Lower leg skin (tissue), 4 donors: ENCODE results near the gene POMT1. TPM values are rescaled to one million over a fixed set of nuclear protein-coding genes. Genes with fewer than 3 reads are reported as not detected.

ENCODE experiments used
- DNase-seq, 2 donors: peaks; one replicate each; pipeline ENCODE4 v3.0.0-alpha.2; 2019; ENCODE audit warnings: low spot score in 2 of 2
- H3K4me3 ChIP-seq: fragments of 200-600 bp; sonication (generic); 2 replicates; pipeline ENCODE4 v1.5.1; 2017; ENCODE audit warnings: mild to moderate bottlenecking, low read depth; ENCODE audit not compliant: poor library complexity, severe bottlenecking
- CTCF ChIP-seq, 3 donors: fragments of 450-650 bp; IDR thresholded peaks; one replicate each; pipeline ENCODE4 v1.5.1; 2016; ENCODE audit warnings: antibody characterized with exemption in 3 of 3, mild to moderate bottlenecking in 3 of 3, moderate library complexity in 2 of 3
- POLR2A ChIP-seq, 2 donors: fragments of 450-650 bp; IDR thresholded peaks; one replicate each; pipeline ENCODE4 v1.6.1; 2016 to 2017; ENCODE audit warnings: antibody characterized with exemption in 2 of 2, mild to moderate bottlenecking in 1 of 2, moderate library complexity in 1 of 2
- WGBS, 2 donors: methylation state at CpG; one replicate each; pipeline ENCODE4 v1.1.5; 2018; 5-methylcytosine and 5-hydroxymethylcytosine counted together
- intact Hi-C: fragments of 100-400 bp; cut with DNase I; formaldehyde crosslinking; loops from one replicate; pipeline ENCODE4 v1.15.0; 2023; ENCODE audit warnings: low total_unique reads
- total RNA-seq, 4 donors: library from RNA; depleted of rRNA; stranded (reverse); fragments of >200 nt; gene quantifications; one replicate each; pipeline ENCODE4 v1.1.0, GENCODE V29; 2016

Gene POMT1
- total RNA-seq, 4 donors from 2014 or later: 23.9 to 29.0 (median 26.6) TPM

DNA sequence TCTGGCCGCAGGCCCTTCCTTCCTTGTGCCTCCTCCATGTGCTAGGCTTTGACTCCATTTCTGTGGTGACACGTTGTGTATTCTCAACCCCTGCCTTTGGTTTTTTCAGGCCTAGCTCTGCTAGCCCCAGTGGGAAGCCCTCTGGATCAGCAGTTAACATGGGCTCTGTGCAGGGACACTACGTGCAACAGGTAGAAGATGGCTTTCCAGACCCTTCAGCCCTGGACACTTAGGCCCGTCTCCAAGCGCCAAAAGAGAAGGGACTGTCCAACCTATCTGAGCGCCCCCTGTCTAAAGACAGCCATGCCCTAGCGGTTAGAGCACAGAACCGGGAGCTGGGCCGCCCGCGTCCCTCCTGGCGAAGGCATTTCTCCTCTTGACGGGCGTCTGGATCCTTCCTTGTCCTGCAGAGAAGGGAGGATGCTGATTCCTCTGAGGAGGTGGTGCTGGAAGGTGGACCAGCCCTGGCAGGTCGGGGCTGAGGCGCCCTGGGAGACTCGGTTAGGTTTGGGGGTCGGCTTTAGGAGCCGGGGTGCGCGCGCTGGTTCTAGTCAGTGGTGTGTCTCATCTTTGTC is 8.3 kb upstream of the POMT1 start:
- DNase-seq: no peak
- WGBS, 2 donors: 91 to 92% methylated on average over 22 of the region's 22 CpGs
- TF ChIP-seq POLR2A (IDR thresholded peaks at IDR 0.05) (no peak), CTCF (IDR thresholded peaks at IDR 0.05) (no peak)
- no peak overlapping the region for H3K4me3 ChIP-seq
- intact Hi-C loops: loop anchor here (10.0 kb wide), 1 partner anchor 100 kb away; the partner anchor contains the start of gene PRRC2B

DNA sequence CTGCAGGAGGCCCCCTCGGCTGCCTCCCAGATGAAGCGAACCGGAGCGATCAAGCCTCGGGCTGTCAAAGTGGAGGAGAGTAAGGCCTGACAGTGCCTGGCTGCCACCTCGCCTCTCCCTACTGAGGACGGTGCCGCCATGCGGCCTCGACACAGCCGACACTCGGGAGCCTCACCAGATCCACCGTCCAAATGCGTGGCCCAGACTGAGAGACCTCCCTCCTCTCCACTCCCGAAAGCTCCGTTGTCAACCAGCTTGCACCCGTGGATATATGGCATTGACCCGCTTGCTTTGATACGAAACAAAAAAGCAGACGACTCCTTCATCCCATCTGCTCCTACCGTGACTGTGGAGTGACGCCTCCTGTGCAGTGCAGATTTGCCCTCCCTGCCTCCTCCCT is 6.9 kb upstream of the POMT1 start:
- no peak overlapping the region for H3K4me3 ChIP-seq
- DNase-seq: no peak
- intact Hi-C loops: loop anchor here (10.0 kb wide), 1 partner anchor 101 kb away; the partner anchor contains the start of gene PRRC2B
- TF ChIP-seq POLR2A (IDR thresholded peaks at IDR 0.05) (no peak), CTCF (IDR thresholded peaks at IDR 0.05) (no peak)
- WGBS, 2 donors: 87 to 90% methylated on average over 21 to 22 of the region's 22 CpGs

GRCh38 chr9:131496844-131497405 is 5.8 kb upstream of the POMT1 start:
- no peak overlapping the region for H3K4me3 ChIP-seq
- WGBS, 2 donors: 85 to 88% methylated on average over 10 of the region's 10 CpGs
- TF ChIP-seq POLR2A (IDR thresholded peaks at IDR 0.05) (no peak), CTCF (IDR thresholded peaks at IDR 0.05) (no peak)
- DNase-seq: no peak
- intact Hi-C loops: loop anchor here (10.0 kb wide), 1 partner anchor 102 kb away; the partner anchor contains the start of gene PRRC2B

DNA sequence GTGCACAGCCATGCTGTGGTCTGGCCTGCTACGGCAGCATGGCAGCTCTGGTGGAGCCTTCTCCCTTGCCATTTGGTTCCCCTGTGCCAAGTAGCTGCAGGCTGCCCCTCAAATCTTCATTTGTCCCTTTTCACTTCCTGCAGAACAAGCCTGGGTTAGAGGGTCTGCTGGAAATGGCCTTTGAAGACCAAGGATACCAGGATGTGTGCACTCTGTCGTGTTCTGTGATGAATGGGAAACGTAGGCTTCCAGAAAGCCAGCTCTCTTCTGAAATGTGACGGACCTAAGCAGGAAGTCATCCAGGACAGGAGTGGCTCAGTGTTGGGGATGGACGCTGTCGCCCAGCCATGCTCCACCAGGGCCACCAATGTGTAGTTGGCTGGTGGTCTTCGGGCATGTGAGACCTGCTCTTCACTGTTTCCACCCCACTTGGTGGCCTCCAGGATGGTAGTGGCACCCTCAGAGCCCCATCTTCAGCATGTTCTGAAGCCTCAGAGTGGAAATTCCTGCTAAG is 3.4 kb upstream of the POMT1 start:
- DNase-seq: no peak
- 73 to 80% methylated on average over 7 of the region's 7 CpGs for WGBS, 2 donors
- intact Hi-C loops: loop anchor here (10.0 kb wide), 1 partner anchor 105 kb away; the partner anchor contains the start of gene PRRC2B
- TF ChIP-seq POLR2A (IDR thresholded peaks at IDR 0.05) (no peak), CTCF (IDR thresholded peaks at IDR 0.05) (no peak)
- no peak overlapping the region for H3K4me3 ChIP-seq

- intact Hi-C loops: no loop called here
- no peak for DNase-seq
- TF ChIP-seq CTCF (IDR thresholded peaks at IDR 0.05): no peak
- no peak for TF ChIP-seq POLR2A (IDR thresholded peaks at IDR 0.05)
- H3K4me3 ChIP-seq: no peak overlapping the region
- WGBS, 2 donors: 63 to 68% methylated on average over 12 of the region's 12 CpGs
Observed at GRCh38 chr9:131500377-131500776, 2.3 kb upstream of the POMT1 start.
